Raji (cell line): ENCODE data around the gene MAP3K5.

Experiments
- POLR2A ChIP-seq: IDR thresholded peaks from 2 replicates; pipeline ENCODE4 v1.6.1; 2011; ENCODE audit warnings: low read depth, low read length, control low read depth; ENCODE audit not compliant: insufficient read depth

Gene MAP3K5

GRCh38 chr6:136792410-136793262, at the start of gene MAP3K5:
TSS of gene MAP3K5 (minus strand) at chr6:136792477. CDS start at chr6:136792157, 320 bp downstream.
- peak; percentile 73 for TF ChIP-seq POLR2A

- no peak for TF ChIP-seq POLR2A
Measured at GRCh38 chr6:136840276-136841001, 48.2 kb upstream of the MAP3K5 start.

GRCh38 chr6:136831873-136832562, 39.7 kb upstream of the MAP3K5 start:
- TF ChIP-seq POLR2A = no peak

- TF ChIP-seq POLR2A = no peak
Measured at GRCh38 chr6:136826216-136826615, 33.9 kb upstream of the MAP3K5 start.

GRCh38 chr6:136823128-136823660, 30.9 kb upstream of the MAP3K5 start:
- TF ChIP-seq POLR2A = no peak

GRCh38 chr6:136822376-136823127, 30.3 kb upstream of the MAP3K5 start, which contains the start of gene PEX7:
TSS of gene PEX7 (plus strand) at chr6:136822592. CDS start at chr6:136822666, 74 bp downstream.
- peak; percentile 71 for TF ChIP-seq POLR2A

- no peak for TF ChIP-seq POLR2A
Measured at GRCh38 chr6:136822046-136822375, 29.7 kb upstream of the MAP3K5 start.

- no peak for TF ChIP-seq POLR2A
Measured at GRCh38 chr6:136820561-136820960, 28.3 kb upstream of the MAP3K5 start.

- no peak for TF ChIP-seq POLR2A
Measured at GRCh38 chr6:136816656-136817055, 24.4 kb upstream of the MAP3K5 start.

GRCh38 chr6:136812174-136812573, 19.9 kb upstream of the MAP3K5 start:
- TF ChIP-seq POLR2A = no peak

GRCh38 chr6:136811272-136811671, 19.0 kb upstream of the MAP3K5 start:
- no peak for TF ChIP-seq POLR2A

GRCh38 chr6:136809091-136809860, 17.0 kb upstream of the MAP3K5 start:
- no peak for TF ChIP-seq POLR2A

- TF ChIP-seq POLR2A = no peak
Measured at GRCh38 chr6:136803608-136804007, 11.3 kb upstream of the MAP3K5 start.

GRCh38 chr6:136801581-136801980, 9.3 kb upstream of the MAP3K5 start:
- TF ChIP-seq POLR2A = no peak
